D721Med (cell line): ENCODE results near the gene APRT.

Experiments used
- DNase-seq: peaks from one replicate; pipeline ENCODE4 v3.0.0; 2011; ENCODE audit warnings: low spot score; ENCODE audit not compliant: insufficient read length
- FAIRE-seq: peaks from 2 replicates; lab custom pipeline; 2011; peaks lifted over from hg19 to GRCh38; lab: Jason Lieb, UNC
- TF ChIP-seq, protein P1 (sequence below): IDR thresholded peaks from 2 replicates; pipeline ENCODE4 v1.5.1; 2012; ENCODE audit warnings: mild to moderate bottlenecking, control low read depth; ENCODE audit not compliant: insufficient read depth; ENCODE audit errors: missing control alignments

The APRT gene

DNA sequence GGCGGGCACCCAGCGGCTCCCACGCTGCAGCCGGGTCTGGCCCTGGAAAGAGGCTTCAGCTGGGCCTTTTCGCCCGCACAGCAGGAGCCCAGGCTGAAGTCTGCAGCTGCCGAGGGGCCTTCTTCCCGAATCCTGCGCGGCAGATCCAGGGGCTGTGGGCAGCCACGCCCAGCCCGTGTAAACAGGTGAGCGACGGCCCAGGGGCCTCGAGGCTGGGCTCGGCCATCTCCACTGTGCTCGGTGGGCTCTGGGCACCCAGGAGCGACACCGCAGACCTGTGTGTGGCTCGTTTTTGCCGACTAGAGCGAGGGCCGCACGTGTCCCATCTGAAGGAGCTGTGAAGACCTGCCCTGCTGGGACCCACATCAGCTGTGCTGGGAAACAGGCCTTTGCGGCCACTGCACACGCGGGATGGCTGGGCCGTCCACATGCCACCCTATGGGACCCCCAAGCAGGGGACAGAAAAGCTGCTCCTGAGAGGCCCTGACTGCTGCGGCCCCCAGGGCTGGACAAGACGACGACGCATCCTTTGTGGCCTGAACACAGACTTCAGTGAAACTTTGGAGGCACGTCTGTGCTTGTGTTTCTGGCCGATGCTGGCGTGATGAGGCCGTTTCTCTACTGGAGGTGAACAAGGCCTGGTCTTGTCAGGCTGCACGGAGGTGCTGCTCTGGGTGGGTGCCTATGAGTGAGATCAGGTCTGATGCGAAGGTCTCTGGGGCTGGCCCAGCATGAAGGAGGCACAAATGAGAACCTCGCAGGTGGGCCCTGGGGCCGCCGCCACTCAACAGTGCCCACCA, 5.2 kb upstream of the APRT start:
- no peak for FAIRE-seq
- TF ChIP-seq, protein P1, sequence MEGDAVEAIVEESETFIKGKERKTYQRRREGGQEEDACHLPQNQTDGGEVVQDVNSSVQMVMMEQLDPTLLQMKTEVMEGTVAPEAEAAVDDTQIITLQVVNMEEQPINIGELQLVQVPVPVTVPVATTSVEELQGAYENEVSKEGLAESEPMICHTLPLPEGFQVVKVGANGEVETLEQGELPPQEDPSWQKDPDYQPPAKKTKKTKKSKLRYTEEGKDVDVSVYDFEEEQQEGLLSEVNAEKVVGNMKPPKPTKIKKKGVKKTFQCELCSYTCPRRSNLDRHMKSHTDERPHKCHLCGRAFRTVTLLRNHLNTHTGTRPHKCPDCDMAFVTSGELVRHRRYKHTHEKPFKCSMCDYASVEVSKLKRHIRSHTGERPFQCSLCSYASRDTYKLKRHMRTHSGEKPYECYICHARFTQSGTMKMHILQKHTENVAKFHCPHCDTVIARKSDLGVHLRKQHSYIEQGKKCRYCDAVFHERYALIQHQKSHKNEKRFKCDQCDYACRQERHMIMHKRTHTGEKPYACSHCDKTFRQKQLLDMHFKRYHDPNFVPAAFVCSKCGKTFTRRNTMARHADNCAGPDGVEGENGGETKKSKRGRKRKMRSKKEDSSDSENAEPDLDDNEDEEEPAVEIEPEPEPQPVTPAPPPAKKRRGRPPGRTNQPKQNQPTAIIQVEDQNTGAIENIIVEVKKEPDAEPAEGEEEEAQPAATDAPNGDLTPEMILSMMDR: no peak
- DNase-seq: no peak

DNA sequence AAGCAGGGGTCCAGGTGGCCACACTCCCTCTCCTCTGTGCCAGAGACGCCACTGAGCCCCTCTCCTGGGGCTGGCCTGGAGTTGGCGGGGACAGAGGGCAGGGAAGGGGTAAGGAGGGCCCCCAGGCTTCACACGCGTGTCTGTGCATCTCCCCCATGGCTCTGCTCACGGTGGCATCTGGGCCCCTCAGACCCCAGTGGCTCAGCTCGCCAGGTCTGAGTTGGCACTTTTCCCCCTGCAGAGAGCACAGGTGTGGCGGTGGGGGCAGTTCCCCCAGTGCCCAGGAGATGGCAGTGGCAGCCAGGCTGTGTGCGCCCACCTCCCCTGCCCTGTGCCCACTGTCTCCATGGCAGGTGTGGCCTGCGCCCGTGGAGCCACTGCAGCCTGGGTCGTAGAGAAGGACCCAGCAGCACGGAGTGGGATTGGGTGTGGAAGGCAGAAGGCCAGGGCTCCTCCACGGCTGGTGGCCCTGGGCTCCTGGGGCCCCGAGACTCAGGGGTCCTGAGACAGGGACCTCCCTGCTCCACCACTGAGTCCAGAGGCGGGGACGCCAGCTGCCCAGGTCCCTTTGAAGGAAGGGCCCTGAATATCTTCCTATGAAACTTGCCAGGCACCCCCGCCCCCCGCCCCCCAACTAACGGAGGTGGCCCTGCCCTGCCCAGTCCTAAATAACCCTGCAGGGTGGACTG, 4.3 kb upstream of the APRT start:
- FAIRE-seq: no peak
- DNase-seq: no peak
- TF ChIP-seq, protein P1: peak; percentile 64

DNA sequence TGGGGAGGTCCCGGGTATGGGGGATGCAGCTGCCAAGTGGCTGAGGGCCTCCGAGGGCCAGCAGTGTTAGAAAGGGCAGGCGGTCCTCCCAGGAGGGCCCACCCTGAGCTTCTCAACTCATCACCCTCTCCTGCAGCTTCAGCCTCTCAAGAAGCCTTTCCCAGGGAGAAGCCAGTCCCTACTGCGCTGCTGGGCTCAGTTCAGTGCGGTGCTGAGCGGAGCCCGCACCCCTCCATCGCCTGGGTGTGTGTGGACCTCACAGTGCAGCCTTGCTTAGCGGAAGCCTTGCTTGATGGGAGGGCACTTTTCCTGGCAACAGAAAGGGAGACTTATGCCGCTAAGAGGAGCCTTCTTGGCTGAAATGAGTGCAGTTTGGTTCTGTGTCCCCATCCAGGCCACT, 3.5 kb upstream of the APRT start:
- TF ChIP-seq, protein P1: no peak
- DNase-seq: no peak
- FAIRE-seq: no peak

DNA sequence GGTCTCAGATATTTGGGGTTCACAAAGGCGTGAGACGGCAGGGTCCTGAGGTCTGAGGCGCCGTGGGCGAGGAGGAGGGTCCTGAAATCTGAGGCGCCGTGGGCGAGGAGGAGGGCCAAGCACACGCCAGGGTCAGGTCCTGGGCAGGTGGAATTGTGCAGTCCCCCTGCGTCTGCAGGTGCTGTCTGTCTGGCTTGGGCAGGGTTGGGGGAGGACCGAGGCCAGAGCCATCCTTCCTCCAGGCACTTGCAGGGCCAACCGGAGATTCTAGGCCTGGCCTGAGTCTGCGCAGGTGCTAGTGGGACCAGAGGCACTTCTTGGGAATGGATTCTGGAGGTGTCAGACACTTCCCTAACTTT, 2.4 kb upstream of the APRT start:
- FAIRE-seq (no peak), DNase-seq (no peak)
- TF ChIP-seq, protein P1: no peak

DNA sequence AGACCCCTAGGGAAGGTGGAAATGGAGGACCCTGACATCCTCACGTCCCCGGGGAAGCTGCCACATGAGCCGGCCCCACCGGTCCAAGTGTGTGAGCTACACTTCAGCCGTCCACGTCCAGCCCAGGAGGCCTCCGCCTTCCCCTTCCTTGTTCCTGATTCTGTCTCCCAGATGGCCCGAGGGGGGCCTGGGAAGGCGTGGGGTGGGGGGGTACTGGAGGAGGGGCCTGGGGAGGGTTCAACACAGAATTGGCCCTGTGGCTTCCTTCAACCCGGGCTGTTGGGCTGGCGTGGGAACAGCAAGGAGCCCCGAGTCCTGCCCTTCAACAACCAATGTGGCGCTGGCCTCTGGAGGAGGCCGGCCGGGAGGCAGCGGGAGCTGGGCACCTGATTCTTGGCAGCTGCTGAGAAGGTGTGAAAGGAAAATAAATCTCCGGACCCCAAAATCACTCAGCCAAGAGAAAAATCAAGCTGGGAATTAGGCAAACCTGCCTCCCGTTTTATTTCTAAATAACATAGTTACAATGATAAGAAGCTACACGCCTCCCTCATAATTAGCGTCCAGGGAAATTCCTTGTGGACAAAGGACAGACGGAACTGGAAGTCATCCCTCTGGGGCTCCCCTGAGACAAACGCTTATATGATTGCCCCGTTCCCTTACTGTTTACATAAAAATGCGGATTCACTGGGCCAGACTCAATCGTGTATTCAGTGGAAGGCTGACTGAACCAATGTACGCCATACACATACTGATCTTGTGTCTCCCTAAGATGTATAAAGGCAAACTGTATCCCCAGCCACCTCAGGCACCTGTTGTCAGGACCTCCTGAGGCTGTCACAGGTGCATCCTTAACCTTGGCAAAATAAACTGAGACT, 1.8 kb upstream of the APRT start:
- no peak for DNase-seq
- TF ChIP-seq, protein P1: no peak
- FAIRE-seq: no peak

DNA sequence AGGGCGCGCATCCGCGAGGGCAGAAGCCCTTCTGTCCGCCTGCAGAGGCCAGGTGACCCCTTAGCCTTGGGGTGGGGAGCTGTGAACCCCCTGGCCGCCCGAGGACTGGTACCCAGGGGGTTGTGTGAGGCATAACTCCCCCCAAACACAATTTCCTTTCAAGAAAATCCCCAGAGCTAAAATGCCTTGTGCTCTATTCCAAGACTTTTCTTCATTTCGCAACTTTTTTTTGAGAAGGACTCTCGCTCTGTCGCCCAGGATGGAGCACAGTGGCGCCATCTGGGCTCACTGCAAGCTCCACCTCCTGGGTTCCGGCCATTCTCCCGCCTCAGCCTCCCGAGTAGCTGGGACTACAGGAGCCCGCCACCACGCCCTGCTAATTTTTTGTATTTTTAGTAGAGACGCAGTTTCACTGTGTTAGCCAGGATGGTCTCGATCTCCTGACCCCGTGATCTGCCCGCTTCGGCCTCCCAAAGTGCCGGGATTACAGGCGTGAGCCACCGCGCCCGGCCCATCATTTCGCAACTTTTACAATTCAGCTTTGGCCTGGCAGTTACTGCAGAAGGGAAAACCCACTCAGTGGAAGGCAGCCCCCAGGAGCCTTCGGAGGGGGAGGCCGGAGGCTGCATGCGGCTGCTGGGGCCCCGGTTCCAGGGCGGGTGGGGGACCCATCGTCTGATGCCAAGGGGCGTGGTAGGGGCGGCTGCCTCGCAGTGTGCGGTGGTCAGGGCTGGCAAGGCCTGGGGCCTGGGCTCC, 963 bp upstream of the APRT start:
- no peak for DNase-seq
- FAIRE-seq: no peak

More for the DNA sequence above, 963 bp upstream of the APRT start:
- TF ChIP-seq, protein P1: peak; percentile 5
